Keratinocyte (primary cell): Measurements from ENCODE around the gene AARS2.

Source experiments
- CTCF ChIP-seq, 3 experiments: IDR thresholded peaks in 1 of 3; conservative IDR thresholded peaks in 1 of 3; optimal IDR thresholded peaks in 1 of 3; 2 replicates in 2 of 3; 3 replicates in 1 of 3; pipeline versions ENCODE3 to v1.5.1; 2011; ENCODE audit warnings: low read length in 3 of 3, mild to moderate bottlenecking in 3 of 3, moderate library complexity in 2 of 3, control low read depth in 1 of 3, inconsistent platforms in 1 of 3; ENCODE audit not compliant: insufficient read depth in 2 of 3; ENCODE audit errors: extremely low read depth in 1 of 3
- EZH2 ChIP-seq: IDR thresholded peaks from one replicate; pipeline ENCODE4 v1.6.1; 2012; ENCODE audit warnings: inconsistent platforms, mild to moderate bottlenecking, low read length, moderate library complexity

- TF ChIP-seq CTCF (optimal IDR thresholded peaks at IDR 0.05 in 1 of 3, IDR thresholded peaks at IDR 0.05 in 1 of 3, conservative IDR thresholded peaks at IDR 0.05 in 1 of 3; ENCODE audit: extremely low read depth in 1 of 3, insufficient read depth in 2 of 3, low read length in 3 of 3) (no peak), EZH2 (no peak)
These were observed 40.6 kb downstream of the AARS2 start for GRCh38 chr6:44272529-44272928.
